ENCODE results near the gene HLA-DMB.

DNA sequence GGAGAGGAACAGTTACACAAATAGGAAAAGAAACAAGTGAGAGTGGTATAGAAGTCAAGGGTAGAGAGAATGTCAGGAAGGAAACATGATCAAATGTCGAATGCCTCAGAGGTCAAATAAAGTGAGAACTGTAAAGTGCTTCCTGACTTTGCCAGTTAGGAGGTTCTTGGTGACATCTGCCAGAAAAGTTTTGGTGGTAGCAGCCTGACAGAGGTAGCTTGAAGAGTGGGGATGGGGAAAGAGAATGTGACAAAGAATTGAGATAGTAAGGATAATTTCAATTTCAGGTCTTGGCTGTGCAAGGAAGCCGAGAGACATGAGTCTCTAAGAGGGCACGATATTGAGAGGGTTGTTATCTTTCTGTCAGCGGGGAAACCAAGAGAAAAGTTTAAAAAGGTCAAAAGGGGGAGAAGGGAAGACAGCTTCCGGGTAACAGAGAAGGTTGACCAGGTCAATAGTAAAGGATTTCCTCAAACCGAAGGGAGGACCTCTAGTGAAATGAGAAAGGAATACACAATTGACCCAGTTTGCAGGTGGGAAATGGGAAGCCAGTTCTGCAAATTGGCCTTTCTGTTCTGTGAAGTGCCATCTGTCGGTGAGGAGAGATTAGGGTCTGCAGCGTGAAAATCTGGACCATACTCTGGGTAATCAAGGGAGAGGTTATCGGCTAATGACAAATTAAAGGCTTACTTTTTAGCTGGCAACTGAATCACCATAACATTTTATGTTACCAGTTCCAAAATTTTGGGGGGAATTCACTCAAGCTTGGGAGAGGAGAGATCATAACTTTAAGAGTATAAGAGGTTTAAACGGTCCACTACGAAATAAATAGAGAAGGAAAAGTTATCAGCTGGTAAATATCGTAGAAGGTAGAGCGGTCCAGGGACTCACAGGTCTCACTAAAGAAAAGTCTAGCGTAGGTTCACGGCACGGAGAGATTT is 26.6 kb upstream of the HLA-DMB start:
- TF ChIP-seq, protein P1, sequence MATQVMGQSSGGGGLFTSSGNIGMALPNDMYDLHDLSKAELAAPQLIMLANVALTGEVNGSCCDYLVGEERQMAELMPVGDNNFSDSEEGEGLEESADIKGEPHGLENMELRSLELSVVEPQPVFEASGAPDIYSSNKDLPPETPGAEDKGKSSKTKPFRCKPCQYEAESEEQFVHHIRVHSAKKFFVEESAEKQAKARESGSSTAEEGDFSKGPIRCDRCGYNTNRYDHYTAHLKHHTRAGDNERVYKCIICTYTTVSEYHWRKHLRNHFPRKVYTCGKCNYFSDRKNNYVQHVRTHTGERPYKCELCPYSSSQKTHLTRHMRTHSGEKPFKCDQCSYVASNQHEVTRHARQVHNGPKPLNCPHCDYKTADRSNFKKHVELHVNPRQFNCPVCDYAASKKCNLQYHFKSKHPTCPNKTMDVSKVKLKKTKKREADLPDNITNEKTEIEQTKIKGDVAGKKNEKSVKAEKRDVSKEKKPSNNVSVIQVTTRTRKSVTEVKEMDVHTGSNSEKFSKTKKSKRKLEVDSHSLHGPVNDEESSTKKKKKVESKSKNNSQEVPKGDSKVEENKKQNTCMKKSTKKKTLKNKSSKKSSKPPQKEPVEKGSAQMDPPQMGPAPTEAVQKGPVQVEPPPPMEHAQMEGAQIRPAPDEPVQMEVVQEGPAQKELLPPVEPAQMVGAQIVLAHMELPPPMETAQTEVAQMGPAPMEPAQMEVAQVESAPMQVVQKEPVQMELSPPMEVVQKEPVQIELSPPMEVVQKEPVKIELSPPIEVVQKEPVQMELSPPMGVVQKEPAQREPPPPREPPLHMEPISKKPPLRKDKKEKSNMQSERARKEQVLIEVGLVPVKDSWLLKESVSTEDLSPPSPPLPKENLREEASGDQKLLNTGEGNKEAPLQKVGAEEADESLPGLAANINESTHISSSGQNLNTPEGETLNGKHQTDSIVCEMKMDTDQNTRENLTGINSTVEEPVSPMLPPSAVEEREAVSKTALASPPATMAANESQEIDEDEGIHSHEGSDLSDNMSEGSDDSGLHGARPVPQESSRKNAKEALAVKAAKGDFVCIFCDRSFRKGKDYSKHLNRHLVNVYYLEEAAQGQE (IDR thresholded peaks at IDR 0.05; ENCODE audit: low read depth): no peak
- TF ChIP-seq, protein P2, sequence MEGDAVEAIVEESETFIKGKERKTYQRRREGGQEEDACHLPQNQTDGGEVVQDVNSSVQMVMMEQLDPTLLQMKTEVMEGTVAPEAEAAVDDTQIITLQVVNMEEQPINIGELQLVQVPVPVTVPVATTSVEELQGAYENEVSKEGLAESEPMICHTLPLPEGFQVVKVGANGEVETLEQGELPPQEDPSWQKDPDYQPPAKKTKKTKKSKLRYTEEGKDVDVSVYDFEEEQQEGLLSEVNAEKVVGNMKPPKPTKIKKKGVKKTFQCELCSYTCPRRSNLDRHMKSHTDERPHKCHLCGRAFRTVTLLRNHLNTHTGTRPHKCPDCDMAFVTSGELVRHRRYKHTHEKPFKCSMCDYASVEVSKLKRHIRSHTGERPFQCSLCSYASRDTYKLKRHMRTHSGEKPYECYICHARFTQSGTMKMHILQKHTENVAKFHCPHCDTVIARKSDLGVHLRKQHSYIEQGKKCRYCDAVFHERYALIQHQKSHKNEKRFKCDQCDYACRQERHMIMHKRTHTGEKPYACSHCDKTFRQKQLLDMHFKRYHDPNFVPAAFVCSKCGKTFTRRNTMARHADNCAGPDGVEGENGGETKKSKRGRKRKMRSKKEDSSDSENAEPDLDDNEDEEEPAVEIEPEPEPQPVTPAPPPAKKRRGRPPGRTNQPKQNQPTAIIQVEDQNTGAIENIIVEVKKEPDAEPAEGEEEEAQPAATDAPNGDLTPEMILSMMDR (IDR thresholded peaks at IDR 0.05 in 2 of 3, conservative IDR thresholded peaks at IDR 0.05 in 1 of 3; ENCODE audit: borderline replicate concordance in 1 of 3, insufficient read depth in 1 of 3, low read depth in 2 of 3, low read length in 2 of 3): peak in 2 of 3 experiments; percentile 65 to 68; a peak in 4 of 6 replicates
